Measurements from ENCODE around the gene PCK1. TPM values are rescaled to one million over a fixed set of nuclear protein-coding genes. Genes with fewer than 3 reads are reported as not detected.

Gene PCK1
- total and polyA plus RNA-seq, 4 donors: 8.9 to 532 (median 314) TPM

DNA sequence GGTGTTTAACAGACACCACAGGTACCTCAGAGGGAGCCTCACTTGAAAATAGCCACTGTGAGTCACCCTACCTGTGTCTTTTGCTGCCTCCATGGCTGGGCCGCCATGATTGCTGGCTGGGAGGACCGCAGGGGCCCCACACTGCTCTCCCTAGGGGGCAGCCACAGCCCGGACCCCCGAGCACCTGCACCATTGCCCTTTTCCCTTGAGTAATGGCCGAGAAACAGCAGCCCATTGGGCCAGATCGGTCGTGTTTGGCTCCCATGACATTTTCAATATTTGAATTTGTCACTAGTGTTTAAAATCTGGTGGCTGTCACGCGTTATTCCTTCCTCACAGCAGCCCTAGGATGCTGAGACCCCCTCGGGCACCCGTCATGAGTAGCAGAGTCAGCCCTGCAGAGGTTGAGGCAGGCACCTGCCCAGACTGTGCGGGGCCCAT, 52.6 kb downstream of the PCK1 start (continued):
- TF ChIP-seq GABPA (IDR thresholded peaks at IDR 0.05 in 1 of 2, conservative IDR thresholded peaks at IDR 0.05 in 1 of 2): no peak

DNA sequence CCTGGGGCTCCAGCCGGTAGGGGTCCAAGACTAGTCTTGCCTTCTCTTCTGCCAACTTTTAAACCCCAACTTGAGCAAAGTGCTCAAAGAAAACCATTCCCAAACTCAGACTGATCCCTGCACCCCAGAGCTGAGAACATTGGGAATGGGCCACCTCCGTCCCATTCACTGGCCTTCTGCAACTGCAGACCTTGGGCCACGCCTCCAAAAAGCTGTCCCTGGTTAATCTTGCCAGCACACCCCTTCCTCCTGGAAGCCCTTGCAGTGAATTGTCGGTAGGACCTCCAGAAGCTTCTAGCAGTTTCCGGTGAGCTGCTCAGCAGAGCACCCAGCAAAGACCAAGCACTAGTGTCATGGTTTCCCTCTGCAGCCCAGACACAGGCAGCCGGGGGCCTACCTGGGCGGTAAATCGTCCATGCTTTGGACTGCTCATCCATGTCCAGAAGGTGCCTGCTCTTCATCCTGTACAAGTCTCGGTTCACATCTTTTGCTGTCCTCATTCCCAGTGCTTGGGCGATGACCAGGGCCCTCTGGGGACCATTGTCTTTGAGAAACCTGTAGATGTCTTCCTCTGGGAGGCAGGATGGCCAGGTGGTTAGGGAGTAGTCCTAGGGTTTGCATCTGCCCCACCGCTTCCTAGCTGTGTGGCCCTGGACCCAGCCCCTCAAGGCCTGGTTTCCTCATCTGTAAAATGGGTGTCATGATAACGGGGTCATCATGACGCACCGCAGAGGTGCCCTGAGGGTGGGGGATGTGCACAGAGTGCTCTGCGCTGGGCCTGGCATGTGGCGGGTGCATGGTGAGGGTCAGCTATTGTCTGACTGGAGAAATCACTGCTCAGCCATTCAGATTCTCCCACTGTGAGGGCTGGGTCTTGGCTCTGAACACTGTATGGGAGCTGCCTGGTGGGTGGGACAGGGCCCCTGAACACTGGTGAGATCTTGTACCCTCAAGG, 53.9 kb downstream of the PCK1 start:
- Histone ChIP-seq H3K4me3 (ENCODE audit: low read depth in 1 of 3, low read length in 3 of 3) (no peak overlapping the region), H3K27me3 (ENCODE audit: control insufficient read depth in 4 of 4, insufficient read depth in 4 of 4, low read length in 3 of 4) (no peaks in the 10 kb centered on the region), H3K27ac (ENCODE audit: low read depth in 1 of 2, low read length in 2 of 2) (no peak overlapping the region), H3K9ac (ENCODE audit: low read depth in 1 of 2, low read length in 2 of 2) (no peak overlapping the region), H3K36me3 (ENCODE audit: control insufficient read depth in 4 of 4, insufficient read depth in 3 of 4, low read depth in 1 of 4, low read length in 3 of 4) (no peaks in the 10 kb centered on the region), H3K9me3 (ENCODE audit: control insufficient read depth in 4 of 4, low read length in 3 of 4) (no peaks in the 10 kb centered on the region), H3K4me1 (ENCODE audit: control insufficient read depth in 4 of 4, insufficient read depth in 4 of 4, low read length in 3 of 4) (no peaks in the 10 kb centered on the region)
- 87% methylated on average over 16 of the region's 16 CpGs for WGBS
- TF ChIP-seq, protein P1, sequence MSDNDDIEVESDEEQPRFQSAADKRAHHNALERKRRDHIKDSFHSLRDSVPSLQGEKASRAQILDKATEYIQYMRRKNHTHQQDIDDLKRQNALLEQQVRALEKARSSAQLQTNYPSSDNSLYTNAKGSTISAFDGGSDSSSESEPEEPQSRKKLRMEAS (IDR thresholded peaks at IDR 0.05): no peak
- TF ChIP-seq, protein P2, sequence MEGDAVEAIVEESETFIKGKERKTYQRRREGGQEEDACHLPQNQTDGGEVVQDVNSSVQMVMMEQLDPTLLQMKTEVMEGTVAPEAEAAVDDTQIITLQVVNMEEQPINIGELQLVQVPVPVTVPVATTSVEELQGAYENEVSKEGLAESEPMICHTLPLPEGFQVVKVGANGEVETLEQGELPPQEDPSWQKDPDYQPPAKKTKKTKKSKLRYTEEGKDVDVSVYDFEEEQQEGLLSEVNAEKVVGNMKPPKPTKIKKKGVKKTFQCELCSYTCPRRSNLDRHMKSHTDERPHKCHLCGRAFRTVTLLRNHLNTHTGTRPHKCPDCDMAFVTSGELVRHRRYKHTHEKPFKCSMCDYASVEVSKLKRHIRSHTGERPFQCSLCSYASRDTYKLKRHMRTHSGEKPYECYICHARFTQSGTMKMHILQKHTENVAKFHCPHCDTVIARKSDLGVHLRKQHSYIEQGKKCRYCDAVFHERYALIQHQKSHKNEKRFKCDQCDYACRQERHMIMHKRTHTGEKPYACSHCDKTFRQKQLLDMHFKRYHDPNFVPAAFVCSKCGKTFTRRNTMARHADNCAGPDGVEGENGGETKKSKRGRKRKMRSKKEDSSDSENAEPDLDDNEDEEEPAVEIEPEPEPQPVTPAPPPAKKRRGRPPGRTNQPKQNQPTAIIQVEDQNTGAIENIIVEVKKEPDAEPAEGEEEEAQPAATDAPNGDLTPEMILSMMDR (IDR thresholded peaks at IDR 0.05; ENCODE audit: low read depth, low read length, missing input control): no peak
- TF ChIP-seq TAF1 (conservative IDR thresholded peaks at IDR 0.05) (no peak), RXRA (IDR thresholded peaks at IDR 0.05) (no peak), RAD21 (IDR thresholded peaks at IDR 0.05) (no peak), FOXA1 (IDR thresholded peaks at IDR 0.05) (no peak), HNF4A (conservative IDR thresholded peaks at IDR 0.05) (no peak), SP1 (IDR thresholded peaks at IDR 0.05) (no peak), EGR1 (IDR thresholded peaks at IDR 0.05; ENCODE audit: low read depth in 2 of 2) (no peak), HNF4G (IDR thresholded peaks at IDR 0.05) (no peak), GABPA (IDR thresholded peaks at IDR 0.05 in 1 of 2, conservative IDR thresholded peaks at IDR 0.05 in 1 of 2) (no peak), YY1 (IDR thresholded peaks at IDR 0.05) (no peak), NR2F2 (IDR thresholded peaks at IDR 0.05) (no peak)
- TF ChIP-seq, protein P3, sequence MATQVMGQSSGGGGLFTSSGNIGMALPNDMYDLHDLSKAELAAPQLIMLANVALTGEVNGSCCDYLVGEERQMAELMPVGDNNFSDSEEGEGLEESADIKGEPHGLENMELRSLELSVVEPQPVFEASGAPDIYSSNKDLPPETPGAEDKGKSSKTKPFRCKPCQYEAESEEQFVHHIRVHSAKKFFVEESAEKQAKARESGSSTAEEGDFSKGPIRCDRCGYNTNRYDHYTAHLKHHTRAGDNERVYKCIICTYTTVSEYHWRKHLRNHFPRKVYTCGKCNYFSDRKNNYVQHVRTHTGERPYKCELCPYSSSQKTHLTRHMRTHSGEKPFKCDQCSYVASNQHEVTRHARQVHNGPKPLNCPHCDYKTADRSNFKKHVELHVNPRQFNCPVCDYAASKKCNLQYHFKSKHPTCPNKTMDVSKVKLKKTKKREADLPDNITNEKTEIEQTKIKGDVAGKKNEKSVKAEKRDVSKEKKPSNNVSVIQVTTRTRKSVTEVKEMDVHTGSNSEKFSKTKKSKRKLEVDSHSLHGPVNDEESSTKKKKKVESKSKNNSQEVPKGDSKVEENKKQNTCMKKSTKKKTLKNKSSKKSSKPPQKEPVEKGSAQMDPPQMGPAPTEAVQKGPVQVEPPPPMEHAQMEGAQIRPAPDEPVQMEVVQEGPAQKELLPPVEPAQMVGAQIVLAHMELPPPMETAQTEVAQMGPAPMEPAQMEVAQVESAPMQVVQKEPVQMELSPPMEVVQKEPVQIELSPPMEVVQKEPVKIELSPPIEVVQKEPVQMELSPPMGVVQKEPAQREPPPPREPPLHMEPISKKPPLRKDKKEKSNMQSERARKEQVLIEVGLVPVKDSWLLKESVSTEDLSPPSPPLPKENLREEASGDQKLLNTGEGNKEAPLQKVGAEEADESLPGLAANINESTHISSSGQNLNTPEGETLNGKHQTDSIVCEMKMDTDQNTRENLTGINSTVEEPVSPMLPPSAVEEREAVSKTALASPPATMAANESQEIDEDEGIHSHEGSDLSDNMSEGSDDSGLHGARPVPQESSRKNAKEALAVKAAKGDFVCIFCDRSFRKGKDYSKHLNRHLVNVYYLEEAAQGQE (IDR thresholded peaks at IDR 0.05): no peak
- TF ChIP-seq, protein P4, sequence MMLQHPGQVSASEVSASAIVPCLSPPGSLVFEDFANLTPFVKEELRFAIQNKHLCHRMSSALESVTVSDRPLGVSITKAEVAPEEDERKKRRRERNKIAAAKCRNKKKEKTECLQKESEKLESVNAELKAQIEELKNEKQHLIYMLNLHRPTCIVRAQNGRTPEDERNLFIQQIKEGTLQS (IDR thresholded peaks at IDR 0.05): no peak
- TF ChIP-seq, protein P5, sequence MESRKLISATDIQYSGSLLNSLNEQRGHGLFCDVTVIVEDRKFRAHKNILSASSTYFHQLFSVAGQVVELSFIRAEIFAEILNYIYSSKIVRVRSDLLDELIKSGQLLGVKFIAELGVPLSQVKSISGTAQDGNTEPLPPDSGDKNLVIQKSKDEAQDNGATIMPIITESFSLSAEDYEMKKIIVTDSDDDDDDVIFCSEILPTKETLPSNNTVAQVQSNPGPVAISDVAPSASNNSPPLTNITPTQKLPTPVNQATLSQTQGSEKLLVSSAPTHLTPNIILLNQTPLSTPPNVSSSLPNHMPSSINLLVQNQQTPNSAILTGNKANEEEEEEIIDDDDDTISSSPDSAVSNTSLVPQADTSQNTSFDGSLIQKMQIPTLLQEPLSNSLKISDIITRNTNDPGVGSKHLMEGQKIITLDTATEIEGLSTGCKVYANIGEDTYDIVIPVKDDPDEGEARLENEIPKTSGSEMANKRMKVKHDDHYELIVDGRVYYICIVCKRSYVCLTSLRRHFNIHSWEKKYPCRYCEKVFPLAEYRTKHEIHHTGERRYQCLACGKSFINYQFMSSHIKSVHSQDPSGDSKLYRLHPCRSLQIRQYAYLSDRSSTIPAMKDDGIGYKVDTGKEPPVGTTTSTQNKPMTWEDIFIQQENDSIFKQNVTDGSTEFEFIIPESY (IDR thresholded peaks at IDR 0.05): no peak
- no peak for DNase-seq (ENCODE audit: low spot score)
